ENCODE results near the gene PVALEF. TPM values are rescaled to one million over a fixed set of nuclear protein-coding genes. Genes with fewer than 3 reads are reported as not detected.

Gene PVALEF
- total and polyA plus RNA-seq, 2 donors (not counting 3 experiments of a cell fraction or from before 2014, with no cell fraction given) = not detected

- intact Hi-C loops (cut with micrococcal nuclease) (no loop called here), dilution Hi-C loops (cut with MboI; ENCODE audit: extremely low pct_ligation_motif_present, low sequenced_read_pairs) (no loop called here)
- POLR2A ChIA-PET = no interaction called here
- H3K9ac ChIP-seq (replicated peaks; ENCODE audit: extremely low read depth, insufficient read depth, low read length) = no peak overlapping the region
- CTCF ChIA-PET = interaction anchor here (1.1 to 2.5 kb wide), 2 partner anchors 10 to 68 kb away, joined by 3 to 12 read pairs; no protein-coding TSS in a partner anchor
- no peaks in the 10 kb centered on the region for H3K36me3 ChIP-seq (ENCODE audit: control insufficient read depth in 2 of 2, extremely low read depth in 1 of 2, insufficient read depth in 2 of 2, low read length in 2 of 2)
- H3K9me3 ChIP-seq (replicated peaks; ENCODE audit: control insufficient read depth, insufficient read depth, low read length) = no peaks in the 10 kb centered on the region
- no peaks in the 10 kb centered on the region for H3K4me1 ChIP-seq (ENCODE audit: control insufficient read depth, extremely low read depth, insufficient read depth, low read length)
- H3K4me3 ChIP-seq (replicated peaks in 1 of 3; ENCODE audit: insufficient read depth in 1 of 3, low read depth in 1 of 3, low read length in 3 of 3) = no peak overlapping the region
- no peak overlapping the region for H2AFZ ChIP-seq (ENCODE audit: low read depth, low read length)
- no peaks in the 10 kb centered on the region for H3K27me3 ChIP-seq (ENCODE audit: control insufficient read depth in 2 of 2, insufficient read depth in 2 of 2, low read length in 2 of 2)
- no peaks in the 10 kb centered on the region for H4K20me1 ChIP-seq (replicated peaks; ENCODE audit: control insufficient read depth, extremely low read depth, insufficient read depth, low read length)
- TF ChIP-seq, protein P1, sequence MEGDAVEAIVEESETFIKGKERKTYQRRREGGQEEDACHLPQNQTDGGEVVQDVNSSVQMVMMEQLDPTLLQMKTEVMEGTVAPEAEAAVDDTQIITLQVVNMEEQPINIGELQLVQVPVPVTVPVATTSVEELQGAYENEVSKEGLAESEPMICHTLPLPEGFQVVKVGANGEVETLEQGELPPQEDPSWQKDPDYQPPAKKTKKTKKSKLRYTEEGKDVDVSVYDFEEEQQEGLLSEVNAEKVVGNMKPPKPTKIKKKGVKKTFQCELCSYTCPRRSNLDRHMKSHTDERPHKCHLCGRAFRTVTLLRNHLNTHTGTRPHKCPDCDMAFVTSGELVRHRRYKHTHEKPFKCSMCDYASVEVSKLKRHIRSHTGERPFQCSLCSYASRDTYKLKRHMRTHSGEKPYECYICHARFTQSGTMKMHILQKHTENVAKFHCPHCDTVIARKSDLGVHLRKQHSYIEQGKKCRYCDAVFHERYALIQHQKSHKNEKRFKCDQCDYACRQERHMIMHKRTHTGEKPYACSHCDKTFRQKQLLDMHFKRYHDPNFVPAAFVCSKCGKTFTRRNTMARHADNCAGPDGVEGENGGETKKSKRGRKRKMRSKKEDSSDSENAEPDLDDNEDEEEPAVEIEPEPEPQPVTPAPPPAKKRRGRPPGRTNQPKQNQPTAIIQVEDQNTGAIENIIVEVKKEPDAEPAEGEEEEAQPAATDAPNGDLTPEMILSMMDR (IDR thresholded peaks at IDR 0.05; ENCODE audit: extremely low read depth in 1 of 2, insufficient read depth in 1 of 2, low read depth in 1 of 2, low read length in 2 of 2) = no peak
- TF ChIP-seq MYC (IDR thresholded peaks at IDR 0.05; ENCODE audit: low read depth, low read length) = no peak
- no peak for TF ChIP-seq GATA2 (IDR thresholded peaks at IDR 0.05; ENCODE audit: insufficient read depth, insufficient read length, low read depth, low read length)
- TF ChIP-seq, protein P2, sequence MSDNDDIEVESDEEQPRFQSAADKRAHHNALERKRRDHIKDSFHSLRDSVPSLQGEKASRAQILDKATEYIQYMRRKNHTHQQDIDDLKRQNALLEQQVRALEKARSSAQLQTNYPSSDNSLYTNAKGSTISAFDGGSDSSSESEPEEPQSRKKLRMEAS (IDR thresholded peaks at IDR 0.05; ENCODE audit: insufficient read depth, insufficient read length) = no peak
- TF ChIP-seq POLR2A (IDR thresholded peaks at IDR 0.05; ENCODE audit: low read depth, low read length) = no peak
- no peak for TF ChIP-seq JUN (IDR thresholded peaks at IDR 0.05; ENCODE audit: borderline replicate concordance, insufficient read depth, insufficient read length, low read depth)
- no peak for TF ChIP-seq POLR2AphosphoS5 (IDR thresholded peaks at IDR 0.05; ENCODE audit: insufficient read depth, low read depth, low read length)
- no peaks in the 10 kb centered on the region for H3K9me1 ChIP-seq (replicated peaks; ENCODE audit: control insufficient read depth, extremely low read depth, insufficient read depth, low read length)
- no peaks in the 10 kb centered on the region for H3K79me2 ChIP-seq (ENCODE audit: control insufficient read depth, insufficient read depth, low read length)
- FAIRE-seq = no peak
- no TSS peak for BruUV-seq (replicated peaks)
- no peak overlapping the region for H3K27ac ChIP-seq (ENCODE audit: insufficient read depth, low read depth, low read length)
- H3K4me2 ChIP-seq (ENCODE audit: insufficient read depth, low read length) = no peak overlapping the region
- DNase-seq (ENCODE audit: low read depth, low spot score) = no peak
Measured at GRCh38 chr17:81132770-81133723, 32.3 kb upstream of the PVALEF start.
